Sigmoid colon (tissue), 7 donors: ENCODE measurements around the gene MORN1. TPM values are rescaled to one million over a fixed set of nuclear protein-coding genes. Genes with fewer than 3 reads are reported as not detected.
"Not testable (repeated sequence)": the region's sequence is repeated elsewhere in the genome, so short reads cannot be mapped to it uniquely, and the experiment has no call there.

Experiments
- DNase-seq: peaks from one replicate; pipeline ENCODE4 v3.0.0-alpha.2; 2019
- H3K27ac ChIP-seq, 4 donors: fragments of 200-600 bp; sonication (generic); one replicate each; pipeline ENCODE4 v1.5.1; 2016 to 2019; ENCODE audit warnings: mild to moderate bottlenecking in 1 of 4
- H3K27me3 ChIP-seq, 3 donors: fragments of 200-600 bp; sonication (generic); one replicate each; pipeline ENCODE4 v1.5.1; 2019; ENCODE audit warnings: mild to moderate bottlenecking in 1 of 3
- H3K36me3 ChIP-seq, 4 donors: fragments of 200-600 bp; sonication (generic); one replicate each; pipeline ENCODE4 v1.5.1; 2016 to 2019
- H3K4me1 ChIP-seq, 4 donors: fragments of 200-600 bp; sonication (generic); one replicate each; pipeline ENCODE4 v1.5.1; 2017 to 2019
- H3K4me3 ChIP-seq, 4 donors: fragments of 200-600 bp; sonication (generic); one replicate each; pipeline ENCODE4 v1.5.1; 2017 to 2019; ENCODE audit warnings: mild to moderate bottlenecking in 2 of 4, moderate library complexity in 1 of 4
- H3K9me3 ChIP-seq, 4 donors: fragments of 200-600 bp in 3 of 4; sonication (generic) in 3 of 4; one replicate each; pipeline versions ENCODE4 v1.5.1 to v1.6.1; 2013 to 2019
- EP300 ChIP-seq, 4 donors: sonication (generic); formaldehyde crosslinking; IDR thresholded peaks; one replicate each; pipeline ENCODE4 v1.6.1; 2017; ENCODE audit warnings: antibody characterized with exemption in 4 of 4
- POLR2A ChIP-seq, 2 donors: fragments of 450-650 bp; IDR thresholded peaks; one replicate each; pipeline ENCODE4 v1.6.1; 2016; ENCODE audit warnings: antibody characterized with exemption in 2 of 2, mild to moderate bottlenecking in 2 of 2, moderate library complexity in 2 of 2
- POLR2AphosphoS5 ChIP-seq, 4 donors: sonication (generic); formaldehyde crosslinking; IDR thresholded peaks; one replicate each; pipeline ENCODE4 v1.6.1; 2017; ENCODE audit warnings: antibody characterized with exemption in 4 of 4
- whole genome bisulfite sequencing, 2 donors: extraction: QIAGEN DNeasy Blood & Tissue Kit; methylation state at CpG; one replicate each; pipeline ENCODE4 v1.1.7; 2013; 5-methylcytosine and 5-hydroxymethylcytosine counted together
- intact Hi-C: fragments of 100-400 bp; cut with DNase I; formaldehyde crosslinking; loops from one replicate; pipeline ENCODE4 v1.15.1; 2023
- polyA plus RNA-seq, 3 donors: library from polyadenylated mRNA; stranded (reverse); fragments of 200-250 nt; gene quantifications; one replicate each; pipeline ENCODE4 v1.2.3, GENCODE V29; 2013
- total RNA-seq, 4 donors: library from RNA; depleted of rRNA; stranded (reverse); fragments of >200 nt; gene quantifications; one replicate each; pipeline ENCODE4 v1.1.0, GENCODE V29; 2016
- TF ChIP-seq, protein P1 (sequence below), 4 experiments: fragments of 450-650 bp in 3 of 4; fragments of 200-600 bp in 1 of 4; IDR thresholded peaks; one replicate each; pipeline ENCODE4 v1.5.1; 2016 to 2019; ENCODE audit warnings: antibody characterized with exemption in 4 of 4, mild to moderate bottlenecking in 3 of 4, moderate library complexity in 2 of 4
- donor health status: healthy with polysubstance abuse.
- donor health status: Bipolar disorder and iron deficiency.
- donor health status: healthy.

Gene MORN1
- total and polyA plus RNA-seq, 7 donors = 2.4 to 9.1 (median 6.4) TPM

DNA sequence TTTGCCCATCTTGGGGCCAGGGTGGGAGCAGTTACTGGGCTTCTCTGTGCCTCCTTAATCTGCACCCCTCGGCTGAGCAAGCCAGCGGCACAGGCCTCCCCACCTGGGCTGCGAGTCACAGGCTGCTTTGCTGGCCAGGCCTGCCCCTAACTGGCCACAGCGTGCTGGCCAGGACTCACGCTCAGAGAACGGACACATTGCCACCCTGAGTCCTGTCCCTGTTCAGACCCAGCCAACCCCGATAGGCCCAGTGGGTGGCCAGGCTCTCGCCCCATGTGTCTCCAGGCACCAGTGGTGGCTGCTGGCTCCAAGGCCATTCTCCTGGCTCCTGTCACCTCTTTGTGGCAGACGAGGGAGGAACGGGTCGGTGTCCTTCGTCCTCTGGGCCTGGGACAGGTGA is 61.3 kb downstream of the MORN1 start:
- intact Hi-C loops = loop anchor here (5.0 kb wide), 1 partner anchor 47 kb away; no protein-coding TSS in a partner anchor
- no peak for TF ChIP-seq POLR2A (IDR thresholded peaks at IDR 0.05)
- no peak for TF ChIP-seq EP300 (IDR thresholded peaks at IDR 0.05)
- TF ChIP-seq, protein P1, sequence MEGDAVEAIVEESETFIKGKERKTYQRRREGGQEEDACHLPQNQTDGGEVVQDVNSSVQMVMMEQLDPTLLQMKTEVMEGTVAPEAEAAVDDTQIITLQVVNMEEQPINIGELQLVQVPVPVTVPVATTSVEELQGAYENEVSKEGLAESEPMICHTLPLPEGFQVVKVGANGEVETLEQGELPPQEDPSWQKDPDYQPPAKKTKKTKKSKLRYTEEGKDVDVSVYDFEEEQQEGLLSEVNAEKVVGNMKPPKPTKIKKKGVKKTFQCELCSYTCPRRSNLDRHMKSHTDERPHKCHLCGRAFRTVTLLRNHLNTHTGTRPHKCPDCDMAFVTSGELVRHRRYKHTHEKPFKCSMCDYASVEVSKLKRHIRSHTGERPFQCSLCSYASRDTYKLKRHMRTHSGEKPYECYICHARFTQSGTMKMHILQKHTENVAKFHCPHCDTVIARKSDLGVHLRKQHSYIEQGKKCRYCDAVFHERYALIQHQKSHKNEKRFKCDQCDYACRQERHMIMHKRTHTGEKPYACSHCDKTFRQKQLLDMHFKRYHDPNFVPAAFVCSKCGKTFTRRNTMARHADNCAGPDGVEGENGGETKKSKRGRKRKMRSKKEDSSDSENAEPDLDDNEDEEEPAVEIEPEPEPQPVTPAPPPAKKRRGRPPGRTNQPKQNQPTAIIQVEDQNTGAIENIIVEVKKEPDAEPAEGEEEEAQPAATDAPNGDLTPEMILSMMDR (IDR thresholded peaks at IDR 0.05) = no peak
- no peak for TF ChIP-seq POLR2AphosphoS5 (IDR thresholded peaks at IDR 0.05)
- no peaks in the 10 kb centered on the region for H3K36me3 ChIP-seq
- H3K9me3 ChIP-seq = no peaks in the 10 kb centered on the region
- H3K4me1 ChIP-seq = peaks cover 0 to 24% (median 19%) of the 10 kb centered on the region in 4 donors
- no peak overlapping the region for H3K4me3 ChIP-seq
- no peak for DNase-seq
- H3K27me3 ChIP-seq = no peaks in the 10 kb centered on the region
- peak overlapping the region; percentile 67 to 83 (median 79) for H3K27ac ChIP-seq
- WGBS, 2 donors = 85 to 94% methylated on average over 12 of the region's 12 CpGs

DNA sequence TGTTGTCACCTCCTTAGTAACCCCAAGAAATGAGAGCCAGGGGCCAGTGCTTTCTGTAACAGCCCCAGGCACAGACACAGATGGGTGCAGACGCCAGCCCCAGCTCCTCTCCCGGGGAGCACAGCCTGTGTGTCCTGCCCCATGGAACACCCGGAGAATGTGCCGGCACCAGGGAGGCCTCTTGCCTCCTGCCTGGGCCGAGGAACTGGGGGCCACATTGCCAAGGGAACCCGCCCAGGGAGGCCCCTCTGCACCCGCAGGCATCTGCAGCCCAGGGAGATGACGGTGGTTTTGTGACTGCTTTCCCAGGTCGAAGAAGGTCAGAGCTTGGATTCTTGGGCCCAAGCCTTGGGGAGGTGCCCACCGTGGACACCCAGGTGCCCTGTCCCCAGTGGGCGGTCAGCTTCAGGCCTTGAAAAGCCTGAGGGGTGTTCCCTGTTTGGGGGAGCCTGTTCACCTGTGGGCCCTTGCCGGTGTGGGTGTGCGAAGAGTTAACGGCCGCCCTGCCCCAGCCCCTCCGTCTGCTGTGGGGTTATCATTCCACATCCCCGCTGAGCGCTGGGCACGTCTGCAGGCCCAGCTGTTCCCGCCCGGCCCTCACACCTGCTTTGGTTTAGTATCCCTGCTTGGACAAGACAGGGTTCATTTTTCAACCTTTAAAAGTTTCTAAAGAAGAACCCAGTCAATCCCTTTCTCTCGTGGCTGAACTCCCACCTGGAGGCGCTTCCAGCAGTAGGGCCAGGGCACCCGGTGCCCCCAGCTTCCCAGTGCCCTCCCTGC is 62.5 kb downstream of the MORN1 start:
- DNase-seq = no peak
- intact Hi-C loops = no loop called here
- Histone ChIP-seq H3K36me3 (no peaks in the 10 kb centered on the region), H3K27me3 (no peaks in the 10 kb centered on the region), H3K27ac (peak overlapping the region in 3 of 4 donors; percentile 77 to 83 (median 81)), H3K9me3 (no peaks in the 10 kb centered on the region), H3K4me3 (no peak overlapping the region), H3K4me1 (peaks cover 0 to 24% (median 20%) of the 10 kb centered on the region in 4 donors)
- 77 to 86% methylated on average over 24 of the region's 24 CpGs for WGBS, 2 donors
- TF ChIP-seq POLR2AphosphoS5 (IDR thresholded peaks at IDR 0.05) (no peak), POLR2A (IDR thresholded peaks at IDR 0.05) (no peak), EP300 (IDR thresholded peaks at IDR 0.05) (no peak)
- TF ChIP-seq, protein P1 (IDR thresholded peaks at IDR 0.05) = no peak

DNA sequence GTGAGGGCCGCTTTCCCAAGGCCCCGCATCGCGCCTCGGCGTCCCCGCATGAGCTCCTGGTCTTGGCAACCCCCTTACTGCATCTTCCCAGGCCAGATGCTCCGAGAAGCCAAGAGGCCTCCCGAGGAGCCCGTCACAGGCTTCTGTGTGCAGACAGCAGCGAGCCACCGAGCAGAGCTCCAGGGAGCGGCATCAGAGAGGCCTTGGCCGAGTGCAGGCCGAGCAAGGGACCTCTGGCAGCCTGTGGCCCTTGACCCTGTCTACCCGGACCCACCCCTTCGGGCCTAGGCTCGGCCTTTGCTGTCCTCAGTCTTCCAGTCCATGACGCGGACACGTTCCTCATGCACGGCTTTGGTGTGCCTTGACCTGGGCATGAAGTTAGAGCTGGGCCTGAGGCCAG is 63.5 kb downstream of the MORN1 start:
- intact Hi-C loops = no loop called here
- 91 to 93% methylated on average over 22 of the region's 22 CpGs for WGBS, 2 donors
- Histone ChIP-seq H3K27ac (no peak overlapping the region), H3K27me3 (no peaks in the 10 kb centered on the region), H3K4me3 (no peak overlapping the region), H3K4me1 (peaks cover 0 to 34% (median 26%) of the 10 kb centered on the region in 4 donors), H3K36me3 (no peaks in the 10 kb centered on the region), H3K9me3 (no peaks in the 10 kb centered on the region)
- TF ChIP-seq, protein P1 (IDR thresholded peaks at IDR 0.05) = no peak
- TF ChIP-seq EP300 (IDR thresholded peaks at IDR 0.05) (no peak), POLR2A (IDR thresholded peaks at IDR 0.05) (no peak), POLR2AphosphoS5 (IDR thresholded peaks at IDR 0.05) (no peak)
- no peak for DNase-seq

DNA sequence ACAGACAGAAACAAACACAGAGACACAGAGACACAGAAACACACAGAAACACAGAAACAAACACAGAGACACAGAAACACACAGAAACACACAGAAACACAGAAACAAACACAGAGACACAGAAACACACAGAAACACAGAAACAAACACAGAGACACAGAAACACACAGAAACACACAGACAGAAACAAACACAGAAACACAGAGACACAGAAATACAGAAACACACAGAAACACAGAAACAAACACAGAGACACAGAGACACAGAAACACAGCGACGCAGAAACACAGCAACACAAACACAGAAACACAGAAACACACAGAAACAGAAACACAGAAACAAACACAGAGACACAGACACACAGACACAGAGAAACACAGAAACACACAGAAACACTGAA is 64.2 kb downstream of the MORN1 start:
- intact Hi-C loops, DNase-seq, H3K27me3 ChIP-seq, H3K4me3 ChIP-seq, H3K27ac ChIP-seq, H3K9me3 ChIP-seq, H3K36me3 ChIP-seq: not testable (repeated sequence)
- peaks cover 0 to 41% (median 33%) of the 10 kb centered on the region in 4 donors for H3K4me1 ChIP-seq
- 93% methylated on average over 2 of the region's 2 CpGs for WGBS, 2 donors

DNA sequence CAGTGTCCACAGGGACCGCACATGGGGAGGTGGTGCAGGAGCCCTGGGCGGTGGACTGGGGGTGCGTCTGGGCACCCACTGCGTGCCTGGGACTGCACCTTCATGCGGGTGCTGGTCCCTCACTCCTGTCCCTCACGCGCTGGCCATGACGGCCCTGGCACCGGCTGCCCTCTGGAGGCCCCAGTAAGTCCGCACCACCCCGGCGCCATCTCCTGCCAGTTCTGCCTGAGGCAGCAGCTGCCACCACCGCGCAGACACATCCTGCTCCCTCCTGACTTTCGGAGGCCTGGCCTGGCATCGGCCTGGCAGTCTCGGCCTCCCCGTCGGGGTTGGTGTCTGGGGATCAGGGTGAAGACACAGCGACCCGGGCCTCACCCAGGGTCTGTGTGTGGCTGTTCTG is 64.8 kb downstream of the MORN1 start:
- H3K9me3 ChIP-seq = no peaks in the 10 kb centered on the region
- WGBS, 2 donors = 87 to 88% methylated on average over 21 of the region's 21 CpGs
- H3K4me3 ChIP-seq = no peak overlapping the region
- H3K36me3 ChIP-seq = no peaks in the 10 kb centered on the region
- no peak for TF ChIP-seq POLR2A (IDR thresholded peaks at IDR 0.05)
- intact Hi-C loops = no loop called here
- no peak for DNase-seq
- H3K27ac ChIP-seq = peak overlapping the region in 1 of 4 donors; percentile 28
- H3K4me1 ChIP-seq = peaks cover 0 to 46% (median 38%) of the 10 kb centered on the region in 4 donors
- H3K27me3 ChIP-seq = no peaks in the 10 kb centered on the region
